Measurements from ENCODE around the gene RNF152.

- TF ChIP-seq CTCF (IDR thresholded peaks at IDR 0.05): no peak
- TF ChIP-seq POLR2A (IDR thresholded peaks at IDR 0.05): no peak
These were observed 69.2 kb downstream of the RNF152 start for GRCh38 chr18:61823595-61823994.

Measured in heart left ventricle (tissue), 13 donors.